GM12872 (cell line): ENCODE data around the gene TLR6.

ENCODE experiments used
- TF ChIP-seq, protein P1 (sequence below): IDR thresholded peaks from 3 replicates; pipeline ENCODE4 v1.5.1; 2011; ENCODE audit warnings: low read depth, mild to moderate bottlenecking, low read length, moderate library complexity; ENCODE audit not compliant: insufficient read depth

Gene TLR6

DNA sequence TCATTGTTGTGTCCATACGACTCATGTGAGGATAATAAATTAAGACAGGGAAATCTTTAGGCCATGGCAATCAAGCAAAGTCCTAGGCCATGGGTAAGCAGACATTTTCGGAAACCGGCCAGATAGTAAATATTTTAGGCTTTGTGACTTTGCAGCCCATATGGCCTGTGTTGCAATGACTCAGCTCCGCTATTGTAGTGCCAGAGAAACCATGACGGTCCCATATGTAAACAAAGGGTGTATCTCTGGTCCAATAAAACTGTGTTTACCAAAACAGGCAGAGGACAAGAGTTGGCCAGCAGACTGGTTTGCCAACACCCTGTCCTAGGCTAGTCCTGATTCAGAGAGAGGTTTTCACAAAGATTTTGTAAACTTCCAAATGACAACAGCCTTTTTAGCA, 16.0 kb upstream of the TLR6 start:
- TF ChIP-seq, protein P1, sequence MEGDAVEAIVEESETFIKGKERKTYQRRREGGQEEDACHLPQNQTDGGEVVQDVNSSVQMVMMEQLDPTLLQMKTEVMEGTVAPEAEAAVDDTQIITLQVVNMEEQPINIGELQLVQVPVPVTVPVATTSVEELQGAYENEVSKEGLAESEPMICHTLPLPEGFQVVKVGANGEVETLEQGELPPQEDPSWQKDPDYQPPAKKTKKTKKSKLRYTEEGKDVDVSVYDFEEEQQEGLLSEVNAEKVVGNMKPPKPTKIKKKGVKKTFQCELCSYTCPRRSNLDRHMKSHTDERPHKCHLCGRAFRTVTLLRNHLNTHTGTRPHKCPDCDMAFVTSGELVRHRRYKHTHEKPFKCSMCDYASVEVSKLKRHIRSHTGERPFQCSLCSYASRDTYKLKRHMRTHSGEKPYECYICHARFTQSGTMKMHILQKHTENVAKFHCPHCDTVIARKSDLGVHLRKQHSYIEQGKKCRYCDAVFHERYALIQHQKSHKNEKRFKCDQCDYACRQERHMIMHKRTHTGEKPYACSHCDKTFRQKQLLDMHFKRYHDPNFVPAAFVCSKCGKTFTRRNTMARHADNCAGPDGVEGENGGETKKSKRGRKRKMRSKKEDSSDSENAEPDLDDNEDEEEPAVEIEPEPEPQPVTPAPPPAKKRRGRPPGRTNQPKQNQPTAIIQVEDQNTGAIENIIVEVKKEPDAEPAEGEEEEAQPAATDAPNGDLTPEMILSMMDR = no peak

DNA sequence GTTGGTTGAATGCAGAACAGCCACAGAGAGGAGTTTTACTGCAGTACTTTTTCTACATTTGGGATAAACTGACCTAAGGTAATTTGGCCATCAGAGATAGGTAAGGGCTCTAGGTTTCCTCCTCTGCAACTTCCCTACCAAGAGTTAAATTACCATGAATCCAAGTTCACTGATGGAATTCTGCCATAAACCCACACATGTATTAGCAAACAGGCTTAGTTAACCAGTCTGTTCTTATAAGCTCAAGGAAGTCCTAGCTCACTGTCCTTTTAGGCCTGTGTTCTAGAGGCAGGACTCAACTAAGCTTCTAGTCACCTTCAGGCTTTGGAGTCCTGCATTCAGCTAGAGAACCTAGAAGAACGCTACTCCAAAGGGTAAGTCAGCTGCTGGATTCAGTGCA, 15.0 kb upstream of the TLR6 start:
- TF ChIP-seq, protein P1 = no peak

DNA sequence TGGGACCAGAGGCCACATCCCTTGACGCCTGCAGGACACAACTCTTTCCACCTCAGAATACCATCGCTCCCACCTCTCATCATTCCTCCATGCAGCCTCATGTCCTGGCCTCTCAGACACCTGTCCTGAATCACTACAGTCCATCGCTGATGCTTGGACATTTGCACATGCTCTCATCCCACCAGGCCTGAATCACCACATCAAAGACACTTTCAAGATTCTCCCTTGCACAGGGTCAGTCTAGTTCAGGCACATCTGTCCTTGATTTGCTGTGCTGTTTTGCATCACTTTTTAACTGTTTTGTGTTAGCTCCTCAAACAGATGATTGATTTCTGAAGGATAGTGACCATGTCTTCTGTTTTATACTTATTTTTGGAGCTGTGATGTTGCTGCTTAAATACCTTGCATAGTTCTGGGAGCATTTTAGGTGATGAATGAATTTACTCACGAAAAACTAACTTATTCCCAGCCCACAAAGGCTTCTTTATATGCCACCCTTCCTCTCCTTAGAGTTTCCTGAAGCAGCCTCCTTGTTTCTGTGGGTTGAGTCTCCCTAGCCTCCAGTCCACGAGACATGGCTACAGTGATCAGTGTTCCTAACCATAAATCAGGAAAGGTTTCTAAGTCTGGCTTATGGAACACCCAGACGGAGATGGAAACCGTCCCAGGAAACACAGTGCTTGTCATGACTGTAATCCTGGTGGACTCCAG, 13.6 kb upstream of the TLR6 start:
- TF ChIP-seq, protein P1 = no peak

DNA sequence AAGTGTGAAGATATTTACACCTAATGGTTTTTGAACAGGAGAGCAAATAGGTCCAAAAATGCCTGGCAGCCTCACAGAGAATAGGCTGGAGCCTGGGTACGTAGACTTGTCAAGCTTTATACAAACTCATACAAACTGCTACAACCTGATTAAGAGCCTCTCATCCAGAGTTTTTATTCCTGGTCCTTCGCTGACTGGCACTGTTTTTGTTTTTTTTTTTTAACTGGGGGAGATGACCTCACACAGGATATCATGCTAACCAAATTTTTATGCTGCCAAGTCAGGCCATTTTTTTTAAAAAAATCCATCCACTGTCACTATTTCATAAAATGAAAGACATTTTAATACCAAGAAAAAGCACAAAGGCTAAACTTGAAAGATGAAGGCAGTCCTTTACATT, 12.9 kb upstream of the TLR6 start:
- TF ChIP-seq, protein P1 = no peak

DNA sequence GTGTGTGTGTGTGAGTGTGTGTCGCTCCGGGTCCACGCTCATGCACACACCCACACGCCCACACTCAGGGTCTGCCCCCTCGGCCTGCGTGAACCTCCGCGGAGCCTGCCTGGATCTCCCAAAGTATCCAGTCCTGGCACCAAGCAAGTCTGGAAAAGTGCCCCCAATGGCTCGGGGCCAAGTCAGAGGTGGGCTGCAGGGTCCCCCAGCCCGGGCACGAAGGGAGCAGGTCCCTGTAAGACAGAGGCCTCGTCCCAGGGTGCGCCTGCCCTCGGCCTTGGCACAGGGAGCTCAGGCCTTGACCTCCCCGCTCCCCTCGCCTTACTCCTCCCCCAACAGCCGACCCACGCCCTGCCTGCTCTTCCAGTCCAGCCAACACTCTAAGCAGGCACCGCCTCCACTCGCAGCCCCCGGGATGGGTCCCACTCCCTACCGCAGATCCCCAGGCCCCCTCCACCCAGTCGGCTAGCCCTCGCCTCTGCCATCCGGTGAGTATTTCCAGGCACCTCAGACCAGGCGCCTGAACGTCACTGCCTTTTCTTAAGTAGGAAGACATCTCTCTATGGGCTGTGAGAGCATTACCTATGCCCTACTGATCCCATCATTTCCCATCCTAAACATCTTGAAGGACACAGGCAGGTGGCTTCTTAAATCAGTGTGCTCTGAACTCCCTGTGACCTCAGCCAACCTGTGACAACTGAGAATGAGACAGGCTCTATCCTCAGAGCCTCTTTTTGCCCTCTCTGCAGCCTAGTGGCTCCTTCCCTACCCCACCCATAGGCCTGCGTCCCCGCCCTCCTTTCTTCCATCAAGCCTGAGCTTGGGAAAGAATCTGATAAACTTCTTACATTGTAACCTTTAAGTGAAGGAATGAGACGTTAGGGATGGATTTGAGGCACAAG, 11.7 kb upstream of the TLR6 start:
- TF ChIP-seq, protein P1 = no peak

DNA sequence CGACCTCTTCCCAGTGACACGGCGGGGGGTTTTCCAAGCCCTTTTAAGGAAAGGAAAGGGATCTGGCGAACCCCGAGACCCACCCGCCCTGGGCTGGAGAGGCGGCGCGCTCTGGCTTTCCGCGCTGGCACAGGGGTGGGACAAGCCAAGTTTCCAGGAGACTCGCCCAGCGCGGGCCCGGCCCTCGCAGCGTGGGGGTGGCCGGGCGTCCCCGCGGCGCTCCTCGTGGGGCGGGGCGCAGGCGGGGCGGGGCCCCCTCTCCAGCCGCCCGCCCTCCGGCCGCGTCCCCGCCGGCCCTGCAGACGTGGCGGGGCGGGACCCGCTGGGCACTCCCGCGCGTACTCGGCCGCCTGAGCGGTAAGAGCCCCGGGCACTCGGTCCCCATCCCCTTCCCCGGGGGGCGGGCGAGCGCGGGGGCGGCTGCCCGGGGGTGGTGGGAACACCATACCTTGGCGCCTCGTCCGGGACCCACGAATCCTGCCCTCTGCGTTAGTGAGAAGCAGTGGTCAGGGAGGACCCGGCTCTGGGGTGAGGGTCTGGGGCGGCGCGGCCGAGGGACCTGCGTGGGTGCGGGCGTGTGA, 11.0 kb upstream of the TLR6 start, which contains the start of gene FAM114A1:
Gene FAM114A1, plus strand, starts transcription at position 329 of the 581 bp plus-strand sequence. CDS start 10,273 bp downstream, outside the sequence.
- TF ChIP-seq, protein P1 = no peak

DNA sequence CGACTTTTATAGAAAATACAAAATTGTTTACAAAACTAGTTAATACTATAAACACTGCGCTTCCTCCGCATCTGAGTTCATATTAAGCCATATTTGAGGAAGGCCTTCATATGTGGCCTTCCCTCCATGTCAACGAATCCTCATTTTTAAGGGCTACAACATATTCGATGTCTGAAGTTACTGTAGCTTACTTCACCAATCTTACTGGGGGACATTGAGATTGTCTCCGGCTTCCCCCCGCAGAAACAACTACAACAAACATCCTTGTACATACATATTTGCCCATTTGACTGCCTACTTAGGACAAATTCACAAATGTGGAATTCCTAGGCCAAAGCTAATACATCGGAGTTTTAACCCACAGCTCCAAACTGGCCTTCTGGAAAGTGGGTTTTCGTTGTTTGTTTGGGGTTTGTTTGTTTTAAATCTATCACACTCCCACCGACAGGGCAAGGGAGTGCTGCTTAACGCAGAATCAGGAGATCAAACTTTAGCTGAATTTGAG, 10.4 kb upstream of the TLR6 start:
- TF ChIP-seq, protein P1 = no peak
